Hepatocyte (in vitro differentiated cells): ENCODE results near the gene LITAFD.

ENCODE experiments used
- CTCF ChIP-seq: fragments of 200-600 bp; sonication (generic); IDR thresholded peaks from 2 replicates; pipeline ENCODE4 v1.5.1; 2016; ENCODE audit warnings: antibody characterized with exemption, mild to moderate bottlenecking; ENCODE audit not compliant: poor library complexity
- EZH2 ChIP-seq: fragments of 200-600 bp; sonication (generic); IDR thresholded peaks from 2 replicates; pipeline ENCODE4 v1.6.1; 2016; ENCODE audit warnings: antibody characterized with exemption, mild to moderate bottlenecking, borderline replicate concordance
- EZH2phosphoT487 ChIP-seq: fragments of 200-600 bp; sonication (generic); IDR thresholded peaks from one replicate; pipeline ENCODE4 v1.6.1; 2018; ENCODE audit warnings: antibody characterized with exemption, mild to moderate bottlenecking, low read depth, moderate library complexity; ENCODE audit not compliant: unreplicated experiment, severe bottlenecking

GRCh38 chr16:8888951-8889892 is 7.1 kb downstream of the LITAFD start:
- TF ChIP-seq CTCF (no peak), EZH2 (no peak), EZH2phosphoT487 (no peak)
